Heart right ventricle (tissue), 16 donors: ENCODE measurements around the gene EFHB. TPM values are rescaled to one million over a fixed set of nuclear protein-coding genes. Genes with fewer than 3 reads are reported as not detected.
"Not testable (repeated sequence)": the region's sequence is repeated elsewhere in the genome, so short reads cannot be mapped to it uniquely, and the experiment has no call there.

Experiments used
- ATAC-seq, 8 donors: fragments of 200-7000 bp; cut with Tn5 transposase; one replicate each; pipeline ENCODE4 v1.9.1; 2020; ENCODE audit warnings: mild to moderate bottlenecking in 8 of 8, moderate library complexity in 8 of 8, moderate number of reproducible peaks in 1 of 8
- DNase-seq, 2 donors: peaks; one replicate each; pipeline ENCODE4 v3.0.0-alpha.2; 2020
- H3K27ac ChIP-seq, 10 donors: fragments of 200-600 bp; sonication (generic) in 2 of 10; one replicate each; pipeline versions ENCODE4 v1.5.0 to v1.8.0; 2020 to 2022; ENCODE audit warnings: mild to moderate bottlenecking in 3 of 10
- H3K27me3 ChIP-seq, 7 donors: fragments of 200-600 bp; one replicate each; pipeline ENCODE4 v1.8.0; 2021 to 2022; ENCODE audit warnings: mild to moderate bottlenecking in 2 of 7
- H3K36me3 ChIP-seq, 9 donors: fragments of 200-600 bp; sonication (generic) in 1 of 9; one replicate each; pipeline versions ENCODE4 v1.5.0 to v1.8.0; 2020 to 2022; ENCODE audit warnings: mild to moderate bottlenecking in 2 of 9
- H3K4me1 ChIP-seq, 9 donors: fragments of 200-600 bp; sonication (generic) in 1 of 9; one replicate each; pipeline versions ENCODE4 v1.5.0 to v1.8.0; 2020 to 2022; ENCODE audit warnings: mild to moderate bottlenecking in 4 of 9
- H3K4me3 ChIP-seq, 10 donors: fragments of 200-600 bp; sonication (generic) in 2 of 10; one replicate each; pipeline versions ENCODE4 v1.5.0 to v1.8.0; 2020 to 2022; ENCODE audit warnings: mild to moderate bottlenecking in 7 of 10, moderate library complexity in 2 of 10
- H3K9me3 ChIP-seq, 11 donors: fragments of 200-600 bp in 10 of 11; sonication (generic) in 2 of 11; one replicate each; pipeline versions ENCODE4 v1.5.0 to v1.8.0; 2013 to 2022; ENCODE audit warnings: mild to moderate bottlenecking in 2 of 11, control low read depth in 1 of 11, moderate library complexity in 1 of 11
- CTCF ChIP-seq, 9 donors: fragments of 200-600 bp; sonication (generic) in 2 of 9; IDR thresholded peaks; one replicate each; pipeline versions ENCODE4 v1.5.0 to v1.8.0; 2021 to 2022; ENCODE audit warnings: antibody characterized with exemption in 9 of 9, mild to moderate bottlenecking in 5 of 9, moderate library complexity in 1 of 9
- WGBS, 2 donors: extraction: QIAGEN DNeasy Blood & Tissue Kit; methylation state at CpG; one replicate each; pipeline ENCODE4 v1.1.7; 2013; ENCODE audit warnings: inconsistent platforms in 1 of 2; 5-methylcytosine and 5-hydroxymethylcytosine counted together
- intact Hi-C, 10 donors: fragments of 100-400 bp; cut with DNase I; formaldehyde crosslinking; loops; one replicate each; pipeline versions ENCODE4 v1.11.1 to v1.14.2; 2022
- polyA plus RNA-seq, 2 donors: library from polyadenylated mRNA; stranded (reverse); fragments of 200-250 nt; gene quantifications; one replicate each; pipeline ENCODE4 v1.2.3, GENCODE V29; 2013
- total RNA-seq, 10 donors: library from RNA; stranded (reverse); fragmentation: NEBNext Ultra II Directional in 3 of 10; extraction: Animal tissue kit (Norgen Biotek cat#: 25700) in 3 of 10; gene quantifications; one replicate each; pipeline versions ENCODE4 v1.2.1 to v1.2.4, GENCODE V29; 2021 to 2023
- donor health status: Arrhythmogenic right ventricular cardiomyopathy.
- donor health status: ischemic (EF 13 %, LVEDD 7.1; RV severe dilation, severe dysfunction).
- donor health status: healthy with polysubstance abuse.
- donor health status: DM: no; HTN: yes; CAD: no.
- donor health status: DM: no; HTN: no; CAD: no.
- donor health status: ischemic (EF 25% LVEDD 6.9; RV normal size, moderate dysfunction).
- donor health status: ischemic (EF 25% LVEDD 5.7; RV mildly dilated, moderate dysfunction).
- donor health status: healthy.
- donor health status: DM: yes; HTN: yes; CAD: no.
- donor health status: Ischemic cardiomyopathy.
- donor health status: ischemic (EF 35%, LVEDD 5.7; RV mildly dilated, moderate dysfunction).
- donor health status: nonischemic (EF 11% LVEDD 7.7; RV severe dilation, severe dysfunction).
- donor health status: DM: yes; HTN: yes; CAD: no.
- donor health status: PGD.
- donor health status: ischemic (EF 29% LVEDD 5.4; RV normal size, mild dysfunction).
- donor health status: nonischemic (EF 23%, LVEDD 6.1; RV moderate dilation, normal function).

Gene EFHB
- total and polyA plus RNA-seq, 12 donors = 0.19 to 1.6 (median 0.64) TPM; not detected in 2

GRCh38 chr3:19967208-19967607 is 33.2 kb upstream of the EFHB start:
- peaks cover 0 to 7% (median 0%) of the 10 kb centered on the region in 9 donors for H3K36me3 ChIP-seq
- DNase-seq = no peak
- H3K27ac ChIP-seq = no peak overlapping the region
- intact Hi-C loops = loop anchor here in 1 of 10 donors (10.0 kb wide), 1 partner anchor 68 kb away; no protein-coding TSS in a partner anchor
- no peaks in the 10 kb centered on the region for H3K27me3 ChIP-seq
- no peak for ATAC-seq
- 88 to 91% methylated on average over 6 of the region's 6 CpGs for WGBS, 2 donors
- no peaks in the 10 kb centered on the region for H3K9me3 ChIP-seq
- no peak for TF ChIP-seq CTCF (IDR thresholded peaks at IDR 0.05)
- no peak overlapping the region for H3K4me3 ChIP-seq
- H3K4me1 ChIP-seq = peaks cover 0 to 53% (median 41%) of the 10 kb centered on the region in 9 donors

- 69 to 77% methylated on average over 4 of the region's 4 CpGs for WGBS, 2 donors
- peak in 7 of 8 donors; percentile 53 to 81 (median 71) for ATAC-seq
- H3K36me3 ChIP-seq = peaks cover 0 to 35% (median 0%) of the 10 kb centered on the region in 9 donors
- no peaks in the 10 kb centered on the region for H3K9me3 ChIP-seq
- peaks cover 0 to 47% (median 29%) of the 10 kb centered on the region in 9 donors for H3K4me1 ChIP-seq
- no peak for DNase-seq
- no peaks in the 10 kb centered on the region for H3K27me3 ChIP-seq
- no peak for TF ChIP-seq CTCF (IDR thresholded peaks at IDR 0.05)
- intact Hi-C loops = loop anchor here in 1 of 10 donors (10.0 kb wide), 1 partner anchor 73 kb away; no protein-coding TSS in a partner anchor
- H3K4me3 ChIP-seq = no peak overlapping the region
- no peak overlapping the region for H3K27ac ChIP-seq
Measured at GRCh38 chr3:19961960-19962359, 27.9 kb upstream of the EFHB start.

- no peak for ATAC-seq
- intact Hi-C loops = loop anchor here in 1 of 10 donors (10.0 kb wide), 1 partner anchor 74 kb away; no protein-coding TSS in a partner anchor
- 76 to 83% methylated on average over 4 of the region's 4 CpGs for WGBS, 2 donors
- Histone ChIP-seq H3K4me3 (no peak overlapping the region), H3K27me3 (no peaks in the 10 kb centered on the region), H3K9me3 (no peaks in the 10 kb centered on the region), H3K4me1 (peaks cover 0 to 43% (median 22%) of the 10 kb centered on the region in 9 donors), H3K27ac (no peak overlapping the region), H3K36me3 (peaks cover 0 to 45% (median 0%) of the 10 kb centered on the region in 9 donors)
- no peak for TF ChIP-seq CTCF (IDR thresholded peaks at IDR 0.05)
- DNase-seq = no peak
Measured at GRCh38 chr3:19960696-19961095, 26.7 kb upstream of the EFHB start.

GRCh38 chr3:19959505-19959904 is 25.5 kb upstream of the EFHB start:
- Histone ChIP-seq H3K4me1 (peaks cover 0 to 54% (median 26%) of the 10 kb centered on the region in 9 donors), H3K36me3 (peaks cover 0 to 57% (median 2%) of the 10 kb centered on the region in 9 donors), H3K9me3 (no peaks in the 10 kb centered on the region), H3K4me3 (no peak overlapping the region), H3K27ac (no peak overlapping the region), H3K27me3 (no peaks in the 10 kb centered on the region)
- DNase-seq (no peak), ATAC-seq (no peak)
- intact Hi-C loops = no loop called here
- 70 to 71% methylated on average over 4 of the region's 4 CpGs for WGBS, 2 donors
- no peak for TF ChIP-seq CTCF (IDR thresholded peaks at IDR 0.05)

- WGBS, 2 donors = 89 to 90% methylated on average over 9 of the region's 9 CpGs
- intact Hi-C loops, H3K27me3 ChIP-seq, ATAC-seq, H3K9me3 ChIP-seq, H3K4me3 ChIP-seq, DNase-seq, H3K27ac ChIP-seq: not testable (repeated sequence)
- Histone ChIP-seq H3K4me1 (peaks cover 0 to 65% (median 25%) of the 10 kb centered on the region in 9 donors), H3K36me3 (peaks cover 0 to 79% (median 6%) of the 10 kb centered on the region in 9 donors)
Measured at GRCh38 chr3:19957354-19957753, 23.3 kb upstream of the EFHB start.
